K562 (cell line): ENCODE results near the gene TMEM39B. TPM values are rescaled to one million over a fixed set of nuclear protein-coding genes. Genes with fewer than 3 reads are reported as not detected.

Source experiments
- CC2D1A ChIP-seq: fragments of 450-650 bp; IDR thresholded peaks from 2 replicates; pipeline ENCODE4 v1.6.1; 2017; ENCODE audit warnings: mild to moderate bottlenecking
- CREB1 ChIP-seq, 2 experiments: sonication (generic) in 1 of 2; formaldehyde crosslinking in 1 of 2; IDR thresholded peaks; 2 replicates each; pipeline versions ENCODE4 v1.6.1 to v1.8.0; 2012 to 2022; ENCODE audit warnings: inconsistent platforms in 1 of 2, mild to moderate bottlenecking in 1 of 2, missing genetic modification reagents in 1 of 2, moderate library complexity in 1 of 2
- CTBP1 ChIP-seq: fragments of 450-650 bp; IDR thresholded peaks from 2 replicates; pipeline ENCODE4 v1.6.1; 2016; ENCODE audit warnings: borderline replicate concordance
- ETV5 ChIP-seq: sonication (generic); formaldehyde crosslinking; IDR thresholded peaks from 2 replicates; pipeline ENCODE4 v1.4.0; 2020; ENCODE audit warnings: low read depth, mild to moderate bottlenecking, missing genetic modification reagents
- FIP1L1 ChIP-seq: fragments of 200-400 bp; formaldehyde crosslinking; IDR thresholded peaks from 2 replicates; pipeline ENCODE4 v1.6.1; 2018; ENCODE audit warnings: mild to moderate bottlenecking, low read depth, low read length; ENCODE audit not compliant: poor library complexity, severe bottlenecking
- KAT2B ChIP-seq: IDR thresholded peaks from one replicate; pipeline ENCODE4 v1.6.1; 2012; ENCODE audit warnings: low read depth, mild to moderate bottlenecking, control low read depth, inconsistent platforms, low read length, moderate library complexity
- MEF2D ChIP-seq: conservative IDR thresholded peaks from 2 replicates; pipeline ENCODE4 v1.6.1; 2016; ENCODE audit warnings: low read depth, missing genetic modification characterization, missing compliant biosample characterization
- NCOA1 ChIP-seq: fragments of 450-650 bp; IDR thresholded peaks from 2 replicates; pipeline ENCODE4 v1.6.1; 2016; ENCODE audit warnings: low read depth
- NFATC3 ChIP-seq: fragments of 450-650 bp; IDR thresholded peaks from 2 replicates; pipeline ENCODE4 v1.6.1; 2017; ENCODE audit warnings: mild to moderate bottlenecking
- POLR2A ChIP-seq: fragments of 450-650 bp; conservative IDR thresholded peaks from 2 replicates; pipeline ENCODE4 v1.6.1; 2016
- POLR2AphosphoS5 ChIP-seq: IDR thresholded peaks from 2 replicates; pipeline ENCODE4 v1.6.1; 2011; ENCODE audit warnings: mild to moderate bottlenecking, low read depth, low read length, moderate library complexity; ENCODE audit not compliant: control insufficient read depth, insufficient read depth
- RFX1 ChIP-seq: fragments of 450-650 bp; IDR thresholded peaks from 2 replicates; pipeline ENCODE4 v1.6.1; 2016; ENCODE audit warnings: mild to moderate bottlenecking, moderate library complexity
- RUNX1 ChIP-seq: sonication (generic); IDR thresholded peaks from 2 replicates; pipeline ENCODE4 v1.6.1; 2016; ENCODE audit warnings: antibody characterized with exemption, low read depth
- SIN3A ChIP-seq, 2 experiments: fragments of 150-350 bp in 1 of 2; IDR thresholded peaks; 2 replicates each; pipeline ENCODE4 v1.6.1; 2011 to 2016; ENCODE audit warnings: borderline replicate concordance in 2 of 2, low read depth in 2 of 2, low read length in 2 of 2, mild to moderate bottlenecking in 2 of 2, moderate library complexity in 2 of 2; ENCODE audit not compliant: control insufficient read depth in 1 of 2
- SPI1 ChIP-seq: IDR thresholded peaks from 2 replicates; pipeline ENCODE4 v1.6.1; 2011; ENCODE audit warnings: low read depth, low read length, control low read depth, borderline replicate concordance
- TCFL5 ChIP-seq: fragments of 250-450 bp; sonication (Bioruptor Pico); conservative IDR thresholded peaks from 2 replicates; pipeline ENCODE4 v1.6.1; 2021; ENCODE audit warnings: mild to moderate bottlenecking, moderate library complexity, matching md5 sums
- TRIM24 ChIP-seq, 2 experiments: fragments of 450-650 bp; IDR thresholded peaks; 2 replicates each; pipeline ENCODE4 v1.6.1; 2016
- ZFP30 ChIP-seq: fragments of 250-450 bp; sonication (Bioruptor Pico); IDR thresholded peaks from 2 replicates; pipeline ENCODE4 v1.8.0; 2022; ENCODE audit warnings: moderate library complexity, mild to moderate bottlenecking, inconsistent platforms, borderline replicate concordance
- ZFP36 ChIP-seq: fragments of 150-350 bp; IDR thresholded peaks from 2 replicates; pipeline ENCODE4 v1.6.1; 2018; ENCODE audit warnings: low read length, low read depth; ENCODE audit not compliant: partially characterized antibody
- ZHX1 ChIP-seq: fragments of 150-350 bp; conservative IDR thresholded peaks from 2 replicates; pipeline ENCODE4 v1.6.1; 2014; ENCODE audit warnings: low read length
- ZNF551 ChIP-seq: fragments of 250-450 bp; sonication (Bioruptor Pico); IDR thresholded peaks from 2 replicates; pipeline ENCODE4 v1.5.0; 2021; ENCODE audit warnings: mild to moderate bottlenecking, moderate library complexity
- ZNF668 ChIP-seq: fragments of 250-450 bp; sonication (Bioruptor Pico); IDR thresholded peaks from 2 replicates; pipeline ENCODE4 v1.8.0; 2022; ENCODE audit warnings: mild to moderate bottlenecking, inconsistent platforms
- polyA plus RNA-seq, 8 experiments: library from polyadenylated mRNA; depleted of rRNA in 4 of 8; stranded (reverse) in 5 of 8; unstranded in 3 of 8; fragments of >200 nt; fragmentation: Nextera tagmentation in 2 of 8; fragmentation: Illumina TruSeq in 1 of 8; extraction: Ambion mirVana in 2 of 8; extraction: Trizol in 1 of 8; gene quantifications; 2 replicates each; pipeline versions ENCODE4 v1.2.1 to v1.2.3, GENCODE V29; 2011 to 2014; ENCODE audit warnings: inconsistent platforms in 1 of 8, missing spikeins in 1 of 8
- total RNA-seq, 7 experiments: library from RNA; depleted of rRNA in 6 of 7; stranded (reverse); fragments of >200 nt in 6 of 7; fragmentation: Illumina TruSeq in 2 of 7; extraction: Trizol in 2 of 7; gene quantifications; 2 replicates each; pipeline versions ENCODE4 v1.2.1 to v1.2.3, GENCODE V29; 2011 to 2021; ENCODE audit warnings: low replicate concordance in 1 of 7
- TF ChIP-seq, protein P1 (sequence below): sonication (generic); formaldehyde crosslinking; IDR thresholded peaks from 2 replicates; pipeline ENCODE4 v1.8.1; 2023; ENCODE audit warnings: missing genetic modification reagents, mild to moderate bottlenecking, borderline replicate concordance

Gene TMEM39B
- total and polyA plus RNA-seq, 9 of the 15 experiments (the other 6 are each of a cell fraction or from before 2014, with no cell fraction given), result 0.92 to 28.5 (median 9.7) TPM

DNA sequence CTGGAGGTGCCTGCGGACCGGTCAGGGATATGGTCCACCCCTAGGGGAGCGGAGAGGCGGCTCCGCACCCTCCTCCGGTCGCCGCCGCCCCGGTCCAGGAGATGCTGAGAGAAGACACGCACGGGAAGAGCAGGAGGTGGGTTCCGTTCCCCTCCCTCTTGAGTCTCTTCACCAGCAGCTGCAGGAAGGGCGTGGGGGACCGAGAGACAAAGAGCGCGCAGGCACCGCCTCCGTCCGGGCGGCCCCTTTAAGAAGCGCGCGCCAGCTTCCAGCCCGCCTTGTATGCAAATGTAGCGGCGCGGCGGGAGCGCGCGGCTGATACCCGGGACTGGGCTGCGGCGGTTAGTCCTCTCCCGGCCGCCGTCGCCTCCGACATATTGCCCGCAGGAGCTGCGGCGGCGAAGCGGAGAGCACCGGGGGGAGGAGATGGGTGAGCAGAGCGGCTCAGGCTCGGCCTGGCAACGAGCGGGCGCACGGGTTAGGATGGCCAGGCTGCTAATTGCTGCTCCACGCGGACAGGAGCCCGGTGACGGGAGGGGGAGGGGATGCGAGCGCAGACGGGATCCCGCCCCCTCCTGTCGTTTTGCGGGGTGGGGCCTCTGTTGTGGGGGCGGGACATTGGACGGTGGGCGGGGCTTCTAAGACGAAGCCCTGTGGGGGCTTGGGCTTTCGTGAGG lies at the start of gene TMEM39B (continued):
- peak; percentile 70 for TF ChIP-seq ETV5
- no peak for TF ChIP-seq MEF2D (tag)
- TF ChIP-seq RFX1, result no peak
- peak; percentile 64; the same call in 1 of the 2 replicates for TF ChIP-seq POLR2AphosphoS5
- TF ChIP-seq RUNX1, result peak; percentile 44; the same call in 1 of the 2 replicates
- no peak for TF ChIP-seq TCFL5 (CRISPR knock-in tag)
- TF ChIP-seq ZHX1, result no peak
- no peak for TF ChIP-seq SPI1
- TF ChIP-seq, protein P1, sequence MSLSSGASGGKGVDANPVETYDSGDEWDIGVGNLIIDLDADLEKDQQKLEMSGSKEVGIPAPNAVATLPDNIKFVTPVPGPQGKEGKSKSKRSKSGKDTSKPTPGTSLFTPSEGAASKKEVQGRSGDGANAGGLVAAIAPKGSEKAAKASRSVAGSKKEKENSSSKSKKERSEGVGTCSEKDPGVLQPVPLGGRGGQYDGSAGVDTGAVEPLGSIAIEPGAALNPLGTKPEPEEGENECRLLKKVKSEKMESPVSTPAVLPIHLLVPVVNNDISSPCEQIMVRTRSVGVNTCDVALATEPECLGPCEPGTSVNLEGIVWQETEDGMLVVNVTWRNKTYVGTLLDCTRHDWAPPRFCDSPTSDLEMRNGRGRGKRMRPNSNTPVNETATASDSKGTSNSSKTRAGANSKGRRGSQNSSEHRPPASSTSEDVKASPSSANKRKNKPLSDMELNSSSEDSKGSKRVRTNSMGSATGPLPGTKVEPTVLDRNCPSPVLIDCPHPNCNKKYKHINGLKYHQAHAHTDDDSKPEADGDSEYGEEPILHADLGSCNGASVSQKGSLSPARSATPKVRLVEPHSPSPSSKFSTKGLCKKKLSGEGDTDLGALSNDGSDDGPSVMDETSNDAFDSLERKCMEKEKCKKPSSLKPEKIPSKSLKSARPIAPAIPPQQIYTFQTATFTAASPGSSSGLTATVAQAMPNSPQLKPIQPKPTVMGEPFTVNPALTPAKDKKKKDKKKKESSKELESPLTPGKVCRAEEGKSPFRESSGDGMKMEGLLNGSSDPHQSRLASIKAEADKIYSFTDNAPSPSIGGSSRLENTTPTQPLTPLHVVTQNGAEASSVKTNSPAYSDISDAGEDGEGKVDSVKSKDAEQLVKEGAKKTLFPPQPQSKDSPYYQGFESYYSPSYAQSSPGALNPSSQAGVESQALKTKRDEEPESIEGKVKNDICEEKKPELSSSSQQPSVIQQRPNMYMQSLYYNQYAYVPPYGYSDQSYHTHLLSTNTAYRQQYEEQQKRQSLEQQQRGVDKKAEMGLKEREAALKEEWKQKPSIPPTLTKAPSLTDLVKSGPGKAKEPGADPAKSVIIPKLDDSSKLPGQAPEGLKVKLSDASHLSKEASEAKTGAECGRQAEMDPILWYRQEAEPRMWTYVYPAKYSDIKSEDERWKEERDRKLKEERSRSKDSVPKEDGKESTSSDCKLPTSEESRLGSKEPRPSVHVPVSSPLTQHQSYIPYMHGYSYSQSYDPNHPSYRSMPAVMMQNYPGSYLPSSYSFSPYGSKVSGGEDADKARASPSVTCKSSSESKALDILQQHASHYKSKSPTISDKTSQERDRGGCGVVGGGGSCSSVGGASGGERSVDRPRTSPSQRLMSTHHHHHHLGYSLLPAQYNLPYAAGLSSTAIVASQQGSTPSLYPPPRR (CRISPR knock-in tag), result no peak
- peak; percentile 4 to 87; a peak in 2 of 4 replicates for TF ChIP-seq SIN3A (IDR thresholded peaks at IDR 0.05; ENCODE audit: borderline replicate concordance in 2 of 2, control insufficient read depth in 1 of 2, low read depth in 2 of 2, low read length in 2 of 2)
- TF ChIP-seq ZFP30, result no peak
- TF ChIP-seq POLR2A, result peak; percentile 98
- peak in 1 of 2 experiments; percentile 64; a peak in 2 of 4 replicates for TF ChIP-seq TRIM24 (IDR thresholded peaks at IDR 0.05)
- no peak for TF ChIP-seq CC2D1A
- no peak for TF ChIP-seq NFATC3
- TF ChIP-seq FIP1L1, result peak; percentile 93
- TF ChIP-seq CTBP1, result peak; percentile 98
- TF ChIP-seq NCOA1, result no peak
- TF ChIP-seq ZFP36, result no peak
- TF ChIP-seq ZNF668 (CRISPR knock-in tag), result no peak
- no peak for TF ChIP-seq KAT2B
- TF ChIP-seq ZNF551 (CRISPR knock-in tag), result no peak
- TF ChIP-seq CREB1 (IDR thresholded peaks at IDR 0.05), result no peak
- TF ChIP-seq CREB1 (CRISPR knock-in tag; IDR thresholded peaks at IDR 0.05), result peak; percentile 79; the same call in 1 of the 2 replicates
